GM10847 (cell line): ENCODE data around the gene FHIT.

Experiments
- POLR2A ChIP-seq: IDR thresholded peaks from 2 replicates; pipeline ENCODE4 v1.6.1; 2011; ENCODE audit not compliant: insufficient read length; ENCODE audit errors: extremely low read depth

Gene FHIT

GRCh38 chr3:59733041-59733809 lies 1518.0 kb downstream of the FHIT start:
- no peak for TF ChIP-seq POLR2A

GRCh38 chr3:59731943-59732342 lies 1519.3 kb downstream of the FHIT start:
- no peak for TF ChIP-seq POLR2A

GRCh38 chr3:59730591-59730990 lies 1520.7 kb downstream of the FHIT start:
- no peak for TF ChIP-seq POLR2A

- TF ChIP-seq POLR2A: no peak
Observed at GRCh38 chr3:59728587-59728908, 1522.7 kb downstream of the FHIT start.

GRCh38 chr3:59727902-59728586 lies 1523.2 kb downstream of the FHIT start:
- no peak for TF ChIP-seq POLR2A

GRCh38 chr3:59726279-59726678 lies 1525.0 kb downstream of the FHIT start:
- TF ChIP-seq POLR2A: no peak

- TF ChIP-seq POLR2A: no peak
Observed at GRCh38 chr3:59717679-59718205, 1533.5 kb downstream of the FHIT start.

GRCh38 chr3:59714066-59714465 lies 1537.2 kb downstream of the FHIT start:
- TF ChIP-seq POLR2A: no peak

GRCh38 chr3:59710554-59710953 lies 1540.7 kb downstream of the FHIT start:
- no peak for TF ChIP-seq POLR2A

GRCh38 chr3:59709702-59710553 lies 1541.3 kb downstream of the FHIT start:
- TF ChIP-seq POLR2A: no peak

- no peak for TF ChIP-seq POLR2A
Observed at GRCh38 chr3:59708202-59708601, 1543.0 kb downstream of the FHIT start.

GRCh38 chr3:59704292-59704691 lies 1547.0 kb downstream of the FHIT start:
- no peak for TF ChIP-seq POLR2A

GRCh38 chr3:59699648-59700320 lies 1551.5 kb downstream of the FHIT start:
- no peak for TF ChIP-seq POLR2A
